ENCODE results near the gene SV2B.

DNA sequence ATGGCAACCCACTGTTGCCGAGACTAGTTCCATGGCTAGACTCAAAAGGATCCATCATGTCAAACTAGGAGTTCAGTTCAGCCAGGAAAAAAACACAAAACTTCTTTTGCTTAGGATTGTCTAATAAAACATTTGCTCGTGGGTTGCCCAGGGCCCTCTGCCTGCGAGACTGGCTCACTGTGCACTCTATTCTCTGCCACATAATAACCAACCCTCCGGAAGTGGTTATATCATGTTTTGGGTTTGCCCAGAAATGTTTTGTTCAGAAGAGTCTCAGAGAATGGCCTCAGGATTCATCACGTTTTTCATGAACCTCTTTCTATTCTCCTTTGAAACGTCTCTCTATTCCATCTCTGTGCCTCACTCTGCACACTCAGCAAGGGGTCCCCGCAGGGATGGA lies 216.1 kb downstream of the SV2B start:
- no peak for TF ChIP-seq POLR2A (IDR thresholded peaks at IDR 0.05; ENCODE audit: low read depth, low read length)
- TF ChIP-seq, protein P1, sequence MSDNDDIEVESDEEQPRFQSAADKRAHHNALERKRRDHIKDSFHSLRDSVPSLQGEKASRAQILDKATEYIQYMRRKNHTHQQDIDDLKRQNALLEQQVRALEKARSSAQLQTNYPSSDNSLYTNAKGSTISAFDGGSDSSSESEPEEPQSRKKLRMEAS (IDR thresholded peaks at IDR 0.05; ENCODE audit: insufficient read depth, insufficient read length): no peak
